Osteocyte (in vitro differentiated cells): ENCODE measurements around the gene EEF1A1. TPM values are rescaled to one million over a fixed set of nuclear protein-coding genes. Genes with fewer than 3 reads are reported as not detected.
"Not testable (repeated sequence)": the region's sequence is repeated elsewhere in the genome, so short reads cannot be mapped to it uniquely, and the experiment has no call there.

Experiments used
- DNase-seq: peaks from one replicate; pipeline ENCODE4 v3.0.0; 2021; ENCODE audit warnings: mixed read lengths; ENCODE audit not compliant: unreplicated experiment; ENCODE audit errors: extremely low spot score
- H3K27ac Mint-ChIP-seq: one replicate; pipeline ENCODE4 v1.8.0; 2021; ENCODE audit warnings: mild to moderate bottlenecking, mixed read lengths; ENCODE audit not compliant: unreplicated experiment
- H3K27me3 Mint-ChIP-seq: one replicate; pipeline ENCODE4 v1.8.0; 2021; ENCODE audit warnings: mixed read lengths; ENCODE audit not compliant: unreplicated experiment
- H3K36me3 Mint-ChIP-seq: one replicate; pipeline ENCODE4 v1.8.0; 2021; ENCODE audit warnings: mixed read lengths; ENCODE audit not compliant: unreplicated experiment
- H3K4me1 Mint-ChIP-seq: one replicate; pipeline ENCODE4 v1.8.0; 2021; ENCODE audit warnings: mixed read lengths; ENCODE audit not compliant: unreplicated experiment
- H3K4me3 Mint-ChIP-seq: one replicate; pipeline ENCODE4 v1.8.0; 2021; ENCODE audit warnings: mild to moderate bottlenecking, moderate library complexity, mixed read lengths; ENCODE audit not compliant: unreplicated experiment
- H3K9me3 Mint-ChIP-seq: one replicate; pipeline ENCODE4 v1.8.0; 2021; ENCODE audit warnings: mixed read lengths; ENCODE audit not compliant: unreplicated experiment
- total RNA-seq: library from RNA; stranded (reverse); gene quantifications from 2 replicates; pipeline ENCODE4 v1.2.1, GENCODE V29; 2021
- TF ChIP-seq, protein P1 (sequence below): fragments of 200-600 bp; sonication (generic); IDR thresholded peaks from 2 replicates; pipeline ENCODE4 v1.5.0; 2021; ENCODE audit warnings: antibody characterized with exemption, mild to moderate bottlenecking, moderate library complexity

The EEF1A1 gene
- total RNA-seq, 1 donor from 2014 or later = 10,441 TPM

DNA sequence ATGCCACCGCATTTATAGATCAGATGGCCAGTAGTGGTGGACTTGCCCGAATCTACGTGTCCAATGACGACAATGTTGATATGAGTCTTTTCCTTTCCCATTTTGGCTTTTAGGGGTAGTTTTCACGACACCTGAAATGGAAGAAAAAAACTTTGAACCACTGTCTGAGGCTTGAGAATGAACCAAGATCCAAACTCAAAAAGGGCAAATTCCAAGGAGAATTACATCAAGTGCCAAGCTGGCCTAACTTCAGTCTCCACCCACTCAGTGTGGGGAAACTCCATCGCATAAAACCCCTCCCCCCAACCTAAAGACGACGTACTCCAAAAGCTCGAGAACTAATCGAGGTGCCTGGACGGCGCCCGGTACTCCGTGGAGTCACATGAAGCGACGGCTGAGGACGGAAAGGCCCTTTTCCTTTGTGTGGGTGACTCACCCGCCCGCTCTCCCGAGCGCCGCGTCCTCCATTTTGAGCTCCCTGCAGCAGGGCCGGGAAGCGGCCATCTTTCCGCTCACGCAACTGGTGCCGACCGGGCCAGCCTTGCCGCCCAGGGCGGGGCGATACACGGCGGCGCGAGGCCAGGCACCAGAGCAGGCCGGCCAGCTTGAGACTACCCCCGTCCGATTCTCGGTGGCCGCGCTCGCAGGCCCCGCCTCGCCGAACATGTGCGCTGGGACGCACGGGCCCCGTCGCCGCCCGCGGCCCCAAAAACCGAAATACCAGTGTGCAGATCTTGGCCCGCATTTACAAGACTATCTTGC lies 725 bp downstream of the EEF1A1 start:
- no peaks in the 10 kb centered on the region for H3K27me3 Mint-ChIP-seq
- TF ChIP-seq, protein P1, sequence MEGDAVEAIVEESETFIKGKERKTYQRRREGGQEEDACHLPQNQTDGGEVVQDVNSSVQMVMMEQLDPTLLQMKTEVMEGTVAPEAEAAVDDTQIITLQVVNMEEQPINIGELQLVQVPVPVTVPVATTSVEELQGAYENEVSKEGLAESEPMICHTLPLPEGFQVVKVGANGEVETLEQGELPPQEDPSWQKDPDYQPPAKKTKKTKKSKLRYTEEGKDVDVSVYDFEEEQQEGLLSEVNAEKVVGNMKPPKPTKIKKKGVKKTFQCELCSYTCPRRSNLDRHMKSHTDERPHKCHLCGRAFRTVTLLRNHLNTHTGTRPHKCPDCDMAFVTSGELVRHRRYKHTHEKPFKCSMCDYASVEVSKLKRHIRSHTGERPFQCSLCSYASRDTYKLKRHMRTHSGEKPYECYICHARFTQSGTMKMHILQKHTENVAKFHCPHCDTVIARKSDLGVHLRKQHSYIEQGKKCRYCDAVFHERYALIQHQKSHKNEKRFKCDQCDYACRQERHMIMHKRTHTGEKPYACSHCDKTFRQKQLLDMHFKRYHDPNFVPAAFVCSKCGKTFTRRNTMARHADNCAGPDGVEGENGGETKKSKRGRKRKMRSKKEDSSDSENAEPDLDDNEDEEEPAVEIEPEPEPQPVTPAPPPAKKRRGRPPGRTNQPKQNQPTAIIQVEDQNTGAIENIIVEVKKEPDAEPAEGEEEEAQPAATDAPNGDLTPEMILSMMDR = no peak
- peaks cover 48% of the 10 kb centered on the region for H3K36me3 Mint-ChIP-seq
- peak; percentile 92 for DNase-seq
- H3K9me3 Mint-ChIP-seq = no peaks in the 10 kb centered on the region
- peak overlapping the region; percentile 95 for H3K4me3 Mint-ChIP-seq
- H3K4me1 Mint-ChIP-seq = peaks cover 53% of the 10 kb centered on the region
- peak overlapping the region; percentile 99 for H3K27ac Mint-ChIP-seq

GRCh38 chr6:73518982-73519881 lies 1.6 kb downstream of the EEF1A1 start:
- peaks cover 53% of the 10 kb centered on the region for H3K36me3 Mint-ChIP-seq
- H3K27ac Mint-ChIP-seq = peak overlapping the region; percentile 99
- peak; percentile 6 for DNase-seq
- peak overlapping the region; percentile 95 for H3K4me3 Mint-ChIP-seq
- H3K4me1 Mint-ChIP-seq = peaks cover 51% of the 10 kb centered on the region
- not testable (repeated sequence) for H3K27me3 Mint-ChIP-seq, H3K9me3 Mint-ChIP-seq

- peaks cover 53% of the 10 kb centered on the region for H3K36me3 Mint-ChIP-seq
- H3K9me3 Mint-ChIP-seq, H3K27me3 Mint-ChIP-seq: not testable (repeated sequence)
- peak; percentile 15 for DNase-seq
- H3K4me3 Mint-ChIP-seq = peak overlapping the region; percentile 95
- peak overlapping the region; percentile 99 for H3K27ac Mint-ChIP-seq
- H3K4me1 Mint-ChIP-seq = peaks cover 51% of the 10 kb centered on the region
Observed at GRCh38 chr6:73518100-73518981, 2.5 kb downstream of the EEF1A1 start.

- H3K4me3 Mint-ChIP-seq = peak overlapping the region; percentile 50
- peaks cover 41% of the 10 kb centered on the region for H3K4me1 Mint-ChIP-seq
- peak overlapping the region; percentile 99 for H3K27ac Mint-ChIP-seq
- TF ChIP-seq, protein P1 = no peak
- peaks cover 53% of the 10 kb centered on the region for H3K36me3 Mint-ChIP-seq
- no peak for DNase-seq
- H3K27me3 Mint-ChIP-seq = no peaks in the 10 kb centered on the region
- H3K9me3 Mint-ChIP-seq = no peaks in the 10 kb centered on the region
Observed at GRCh38 chr6:73516514-73517489, 4.0 kb downstream of the EEF1A1 start.

DNA sequence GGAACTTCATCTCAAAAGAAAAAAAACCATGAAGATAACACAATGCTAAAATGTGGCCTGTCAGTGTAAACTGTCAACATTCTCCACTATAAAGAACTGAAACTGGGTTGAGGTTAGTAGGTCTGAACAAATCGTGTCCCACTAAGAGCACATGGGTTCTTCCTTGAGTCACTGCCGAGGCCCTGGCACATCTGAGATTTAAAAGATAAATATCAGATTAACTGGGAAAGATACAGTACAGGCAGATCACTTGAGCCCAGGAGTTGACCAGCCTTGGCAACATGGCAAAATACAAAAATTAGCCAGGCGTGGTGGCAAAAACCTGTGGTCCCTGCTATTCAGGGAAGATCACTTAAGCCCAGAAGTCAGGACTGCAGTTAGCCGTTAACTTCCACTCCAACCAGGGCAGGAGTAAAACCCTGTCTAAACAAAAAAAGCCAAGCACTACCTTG lies 5.6 kb downstream of the EEF1A1 start:
- peaks cover 39% of the 10 kb centered on the region for H3K4me1 Mint-ChIP-seq
- H3K4me3 Mint-ChIP-seq = no peak overlapping the region
- TF ChIP-seq, protein P1 = no peak
- no peaks in the 10 kb centered on the region for H3K9me3 Mint-ChIP-seq
- peak overlapping the region; percentile 99 for H3K27ac Mint-ChIP-seq
- DNase-seq = no peak
- peaks cover 46% of the 10 kb centered on the region for H3K36me3 Mint-ChIP-seq
- no peaks in the 10 kb centered on the region for H3K27me3 Mint-ChIP-seq
